ENCODE results near the gene TIGD4.

GRCh38 chr4:152810715-152811287 lies 31.3 kb upstream of the TIGD4 start:
- TF ChIP-seq MXI1 (IDR thresholded peaks at IDR 0.05; ENCODE audit: borderline replicate concordance, low read depth, low read length) (no peak), ARID2 (CRISPR knock-in tag; IDR thresholded peaks at IDR 0.05; ENCODE audit: borderline replicate concordance) (no peak), EZH2 (conservative IDR thresholded peaks at IDR 0.05; ENCODE audit: low read depth, low read length) (no peak), ZNF343 (CRISPR knock-in tag; IDR thresholded peaks at IDR 0.05) (no peak), HDAC1 (CRISPR knock-in tag; IDR thresholded peaks at IDR 0.05) (no peak), POLR2A (IDR thresholded peaks at IDR 0.05; ENCODE audit: insufficient read depth in 1 of 2, low read depth in 2 of 2, low read length in 2 of 2) (no peak), ZKSCAN1 (IDR thresholded peaks at IDR 0.05; ENCODE audit: low read length) (no peak), GLMP (CRISPR knock-in tag; IDR thresholded peaks at IDR 0.05; ENCODE audit: borderline replicate concordance) (no peak), ZNF543 (CRISPR knock-in tag; IDR thresholded peaks at IDR 0.05) (no peak), ELK4 (CRISPR knock-in tag; IDR thresholded peaks at IDR 0.05; ENCODE audit: borderline replicate concordance) (no peak), CTCF (CRISPR knock-in tag; IDR thresholded peaks at IDR 0.05) (no peak), HOXA9 (CRISPR knock-in tag; IDR thresholded peaks at IDR 0.05; ENCODE audit: borderline replicate concordance) (no peak), BHLHE40 (IDR thresholded peaks at IDR 0.05; ENCODE audit: low read length) (no peak)
